GM18519 (cell line): ENCODE measurements around the gene SPATA19.

Experiments used
- ATAC-seq: cut with Tn5 transposase; IDR thresholded peaks from one replicate; pipeline ENCODE4 v1.9.1; 2021; ENCODE audit warnings: mild to moderate bottlenecking, moderate library complexity; ENCODE audit not compliant: unreplicated experiment, low FRiP score

Gene SPATA19

DNA sequence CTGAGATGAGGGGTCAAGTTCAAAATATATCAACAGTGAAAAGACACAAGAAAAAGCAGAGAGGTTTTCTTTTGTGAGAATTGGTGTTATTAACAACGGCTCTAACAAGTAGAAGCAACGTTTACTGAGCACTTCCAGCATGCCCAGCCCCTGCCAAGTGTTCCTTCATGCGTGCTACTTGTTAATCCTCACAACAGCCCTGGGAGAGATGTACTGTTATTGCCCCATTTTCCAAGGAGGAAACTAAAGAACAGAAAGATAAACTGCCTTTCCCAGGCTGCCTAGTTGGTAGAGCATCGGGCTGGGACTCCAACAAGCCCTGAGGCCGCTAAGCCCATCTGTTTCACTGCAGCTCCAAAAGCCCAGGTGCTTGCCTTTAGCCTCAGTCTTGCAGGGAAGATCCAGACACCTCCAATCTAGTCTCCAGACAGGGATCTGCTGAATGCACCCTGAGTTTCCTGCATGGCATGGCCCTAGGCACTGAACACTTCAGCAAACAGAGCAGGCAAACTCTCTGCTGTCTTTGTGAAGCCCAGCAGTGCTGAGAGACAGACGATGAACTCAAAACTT lies 25.5 kb downstream of the SPATA19 start:
- no peak for ATAC-seq

DNA sequence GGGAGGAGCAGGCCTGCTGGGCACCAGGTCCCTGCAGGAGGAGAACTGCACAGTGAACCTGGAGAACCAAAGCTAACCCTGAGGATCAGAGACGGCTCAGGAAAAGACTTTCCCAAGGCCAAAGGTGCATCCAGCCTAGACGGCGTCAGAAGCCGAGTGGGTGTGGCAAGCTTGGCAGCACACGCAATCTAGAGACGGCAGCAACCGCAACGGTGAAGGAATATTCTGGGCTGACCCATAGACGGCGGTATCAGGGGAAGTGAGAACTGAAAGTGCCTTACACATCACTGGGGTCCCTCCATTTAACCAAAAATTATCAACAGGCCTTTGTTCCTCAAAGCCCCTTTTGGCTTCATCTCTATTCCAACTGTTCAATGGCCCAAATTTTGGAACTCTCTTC lies 26.2 kb downstream of the SPATA19 start:
- no peak for ATAC-seq

DNA sequence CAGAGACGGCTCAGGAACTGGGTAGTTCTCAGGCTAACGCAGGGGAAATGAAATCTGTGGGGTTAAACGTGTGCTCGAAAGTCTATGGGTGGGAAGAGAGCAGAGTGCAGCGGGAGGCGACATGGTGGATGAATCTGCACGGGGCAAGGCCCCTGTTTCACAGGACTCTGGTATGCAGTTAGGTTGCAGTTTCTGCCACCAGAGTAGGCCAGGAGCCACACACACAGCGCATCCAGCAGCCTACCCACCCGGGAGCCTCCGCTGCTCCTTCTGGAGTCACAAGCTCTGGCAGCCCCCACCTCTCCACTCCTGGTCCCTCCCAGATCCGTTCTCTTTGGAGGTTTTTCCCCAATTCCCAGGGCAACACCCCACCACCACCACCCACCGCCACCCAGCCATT lies 27.0 kb downstream of the SPATA19 start:
- no peak for ATAC-seq

DNA sequence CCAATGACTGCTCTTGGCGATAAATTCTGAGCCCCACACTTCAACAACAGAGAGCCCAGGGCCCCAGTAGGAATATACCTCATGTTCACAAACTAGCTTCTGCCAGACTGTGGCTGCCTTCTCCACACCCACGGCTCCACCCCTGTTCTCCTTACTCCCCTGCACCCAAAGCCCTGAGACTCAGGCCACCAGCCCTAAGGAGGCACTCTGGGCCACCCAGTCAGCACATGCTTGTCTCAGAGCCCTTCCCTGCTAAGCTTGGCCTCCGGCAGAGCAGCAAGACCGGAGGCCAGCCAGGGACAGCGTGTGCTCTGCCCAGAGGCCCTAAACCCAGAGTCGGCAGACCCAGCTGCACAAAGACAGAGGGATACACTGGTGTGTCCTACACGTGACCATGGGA lies 27.9 kb downstream of the SPATA19 start:
- ATAC-seq, result no peak

DNA sequence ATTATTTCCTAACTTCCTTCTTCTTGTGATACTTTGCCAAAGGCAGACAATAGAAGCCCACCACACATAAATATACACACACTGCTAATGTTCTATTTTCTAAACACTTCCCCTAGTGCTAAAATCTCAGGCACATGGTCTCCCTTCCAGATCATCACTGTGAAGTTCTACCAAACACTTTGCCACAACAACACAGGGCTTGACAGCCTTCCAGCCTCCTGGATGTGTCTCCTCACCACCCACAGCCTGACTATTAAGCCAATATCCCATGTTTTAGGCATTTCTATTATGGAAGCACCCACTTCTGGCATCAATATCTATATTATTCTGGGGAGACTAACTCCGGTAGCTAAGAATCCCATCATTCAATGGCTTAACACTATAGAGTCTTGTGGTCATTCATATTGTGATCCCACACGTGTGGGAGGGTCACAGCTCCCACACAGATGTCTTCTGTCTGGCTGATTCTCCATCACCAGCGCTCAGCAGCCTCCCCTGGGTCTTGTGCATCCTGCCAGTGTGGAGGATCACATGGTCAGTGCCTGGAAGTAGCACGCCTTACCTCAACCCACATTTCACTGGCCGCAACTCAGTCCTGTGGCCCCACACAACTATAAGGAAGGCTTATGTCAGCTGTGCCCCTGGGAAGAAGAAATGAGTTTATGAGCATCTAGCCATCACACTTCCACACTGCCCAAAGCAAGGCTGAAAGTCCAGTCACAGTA lies 29.0 kb downstream of the SPATA19 start:
- no peak for ATAC-seq

DNA sequence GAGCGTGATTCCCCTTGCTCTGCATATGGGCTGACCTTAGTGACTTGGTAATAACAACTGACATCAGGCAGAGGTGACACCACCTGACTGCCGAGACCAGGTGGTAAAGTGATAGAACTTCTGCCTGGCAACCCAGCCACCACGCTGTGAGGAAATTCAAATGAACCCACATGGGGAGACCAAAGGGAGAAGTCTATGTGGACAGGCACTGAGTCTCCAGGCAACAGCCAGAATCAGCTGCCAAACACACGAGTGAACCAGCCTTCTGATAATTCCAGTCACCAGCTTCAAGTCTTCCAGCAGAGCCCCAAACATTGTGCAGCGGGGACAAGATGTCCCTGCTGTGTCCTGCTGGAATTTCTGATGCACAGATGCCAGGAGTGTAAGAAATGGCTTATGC lies 29.7 kb downstream of the SPATA19 start:
- ATAC-seq, result no peak

DNA sequence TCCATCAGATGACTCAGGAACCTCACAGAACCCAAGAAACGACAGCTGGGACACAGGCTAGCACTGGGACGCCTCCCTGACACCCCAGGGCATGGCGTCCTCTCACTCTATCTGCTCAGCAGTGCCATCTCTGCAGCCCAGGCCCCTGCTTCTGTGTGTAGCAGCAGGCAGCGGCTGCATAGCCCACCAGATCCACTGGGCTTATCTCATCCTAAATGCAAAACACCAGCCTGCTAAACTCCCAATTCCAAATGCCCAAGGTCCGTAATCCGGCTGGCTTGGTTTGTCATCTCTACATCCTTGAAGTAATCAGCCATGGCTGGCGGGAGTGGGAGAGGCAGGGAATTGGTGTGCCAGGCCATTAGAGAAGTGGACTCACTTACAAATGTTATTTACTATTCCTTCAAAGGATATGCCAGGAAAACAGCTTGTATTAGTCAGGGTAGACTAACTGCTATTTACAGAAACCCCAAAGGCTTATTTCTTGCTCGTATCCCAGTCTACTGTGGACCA lies 30.7 kb downstream of the SPATA19 start:
- ATAC-seq, result no peak

DNA sequence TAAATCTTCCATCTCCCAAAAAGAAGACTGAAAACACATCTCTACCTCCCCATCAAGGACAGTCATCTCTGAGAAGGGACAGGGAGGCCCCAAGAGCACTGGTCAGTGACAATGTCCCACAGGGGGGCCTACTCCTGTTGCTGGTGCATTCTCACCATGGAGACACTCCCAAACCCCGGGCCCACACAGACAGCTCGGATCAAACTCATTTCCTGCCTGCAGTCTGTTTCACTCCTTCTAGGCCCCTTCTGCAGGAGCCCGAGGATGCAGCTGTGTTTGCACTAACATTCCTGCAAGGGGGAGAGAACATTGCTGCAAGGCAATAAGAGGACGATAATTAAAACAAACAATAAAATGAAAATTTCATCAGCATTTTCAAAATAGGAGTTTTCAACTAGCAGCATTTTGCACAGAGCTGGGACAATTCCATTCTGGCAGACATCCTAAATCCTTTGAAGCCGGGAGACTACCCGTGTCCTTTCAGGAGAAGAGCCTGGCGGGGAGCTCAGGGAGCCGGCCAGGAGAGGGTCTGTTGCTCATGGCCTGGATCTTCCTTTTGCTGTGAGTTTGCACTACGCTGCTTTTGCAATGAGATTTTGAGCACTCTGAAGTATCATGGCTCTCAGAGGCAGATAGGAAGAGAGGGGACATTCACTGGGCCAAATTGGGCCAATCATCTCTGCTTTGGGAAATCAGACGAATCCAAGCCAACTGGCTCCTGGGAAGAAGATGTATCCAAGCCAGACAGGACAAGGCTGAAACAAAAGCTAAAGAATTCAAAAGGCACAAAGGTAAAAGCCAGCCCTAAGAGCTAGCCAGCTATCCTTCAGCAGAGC lies 33.2 kb downstream of the SPATA19 start:
- no peak for ATAC-seq

DNA sequence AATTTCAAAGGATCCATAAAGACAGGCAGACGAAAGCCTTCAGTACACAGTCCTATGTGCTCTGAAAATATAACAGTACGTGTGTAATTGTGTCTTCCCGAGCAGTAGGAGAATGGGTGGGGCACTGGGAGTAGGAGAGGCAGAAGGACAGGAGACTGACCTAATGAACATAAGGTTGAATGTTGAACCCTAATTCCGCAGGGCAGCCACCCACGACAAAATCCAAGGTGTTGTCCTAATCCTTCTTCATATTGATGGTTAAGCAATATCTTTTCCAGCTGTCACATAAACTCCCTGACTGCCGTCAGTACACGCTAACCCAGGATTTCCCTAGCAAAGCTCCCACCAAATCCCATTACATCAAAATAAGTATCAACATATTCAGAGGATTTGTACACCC lies 34.5 kb downstream of the SPATA19 start:
- ATAC-seq, result no peak

DNA sequence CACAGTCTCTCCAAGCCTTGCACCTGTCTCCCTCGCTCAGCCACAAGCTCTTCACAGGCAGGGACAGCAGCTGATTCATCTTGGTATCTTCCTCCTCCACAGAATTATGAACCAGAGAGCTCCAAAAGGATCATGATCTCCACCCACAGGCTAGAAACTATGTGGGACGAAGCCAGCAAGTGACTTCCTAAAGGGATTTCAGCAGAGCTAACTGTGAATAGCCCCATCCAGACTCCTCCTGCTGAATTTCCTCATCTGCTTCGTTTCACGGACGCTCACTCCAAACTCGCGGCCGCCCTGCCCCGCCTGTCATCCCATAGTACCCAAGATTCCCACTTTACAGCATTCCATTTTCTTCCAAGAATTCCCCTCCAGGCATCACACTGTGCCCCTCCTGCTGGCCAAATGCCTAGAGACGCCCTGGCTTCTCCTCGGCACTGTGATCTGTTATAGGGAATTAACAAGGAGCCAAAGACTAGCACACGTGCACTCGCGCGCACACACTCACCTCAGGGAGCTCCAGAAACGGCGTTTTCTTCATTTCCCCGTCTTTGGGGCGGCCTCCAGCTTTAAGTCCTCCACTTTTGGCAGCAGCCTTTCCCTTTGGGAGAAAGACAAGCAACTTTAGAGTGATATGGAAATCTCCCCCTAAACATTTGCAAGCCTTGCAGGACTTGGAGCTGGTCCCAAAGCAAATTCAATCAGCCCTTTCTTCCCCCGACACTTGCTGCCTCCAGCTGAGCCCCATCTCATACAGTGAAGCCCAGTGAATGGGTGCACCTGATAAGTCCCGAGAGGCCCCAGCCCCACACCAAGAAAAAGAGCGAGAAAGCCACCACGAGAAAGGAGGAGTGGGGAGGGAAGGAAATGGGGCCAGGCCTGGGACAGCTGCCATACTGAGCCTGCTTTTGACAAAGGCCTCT lies 35.5 kb downstream of the SPATA19 start:
- no peak for ATAC-seq

DNA sequence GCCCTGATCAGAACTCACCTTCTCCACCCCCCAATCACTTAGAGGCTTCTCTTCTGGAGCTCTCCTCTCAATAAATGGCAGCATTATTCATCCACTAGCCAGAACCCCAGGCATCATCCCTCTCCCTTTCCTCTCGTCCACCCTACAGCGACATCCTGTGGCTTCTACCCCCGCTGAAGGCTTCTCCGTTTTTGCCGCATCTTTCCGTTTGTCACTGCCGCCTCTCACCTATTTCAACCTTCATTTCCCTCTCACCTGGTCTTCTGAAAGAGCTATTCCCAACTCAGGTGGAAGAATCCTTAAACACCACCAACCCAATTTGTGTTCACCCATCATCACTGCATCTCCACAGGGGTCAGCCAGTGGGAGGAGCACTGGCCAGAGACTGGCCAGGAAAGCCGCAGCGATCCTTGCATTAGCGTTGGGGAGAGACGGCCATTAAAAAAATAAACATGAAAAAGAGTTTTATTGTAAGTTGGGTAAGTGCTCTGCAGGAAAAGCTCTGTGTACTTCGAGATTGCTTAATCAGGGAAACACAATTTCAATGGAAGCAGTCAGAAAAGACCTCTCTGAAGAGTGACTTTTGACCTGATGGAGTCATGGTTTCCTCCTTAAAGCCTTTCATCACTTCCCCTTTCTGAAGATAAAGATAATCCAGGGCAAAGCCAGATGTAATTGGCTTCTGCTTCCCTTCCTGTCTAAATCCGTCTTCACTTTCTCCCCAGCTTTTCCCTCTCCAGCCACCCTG lies 36.7 kb downstream of the SPATA19 start:
- ATAC-seq, result no peak

DNA sequence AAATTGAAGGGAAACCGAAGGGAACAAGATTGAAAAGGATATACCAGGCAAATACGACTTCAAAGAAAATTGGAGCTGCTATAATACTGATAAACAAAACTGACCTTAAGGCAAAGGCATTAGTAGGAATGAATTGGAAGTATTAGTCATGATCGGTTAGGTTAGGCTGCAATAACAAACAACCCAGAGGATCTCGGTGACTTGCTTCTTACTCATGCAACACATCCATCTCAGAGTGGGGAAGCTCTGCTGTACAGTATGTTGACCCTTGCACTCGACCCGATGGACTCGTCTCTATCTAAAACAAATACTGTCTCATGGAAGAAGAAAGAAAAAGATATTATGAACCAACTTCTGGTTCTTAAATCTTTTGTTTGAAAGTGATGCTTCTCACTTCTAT lies 42.3 kb downstream of the SPATA19 start:
- ATAC-seq, result no peak

DNA sequence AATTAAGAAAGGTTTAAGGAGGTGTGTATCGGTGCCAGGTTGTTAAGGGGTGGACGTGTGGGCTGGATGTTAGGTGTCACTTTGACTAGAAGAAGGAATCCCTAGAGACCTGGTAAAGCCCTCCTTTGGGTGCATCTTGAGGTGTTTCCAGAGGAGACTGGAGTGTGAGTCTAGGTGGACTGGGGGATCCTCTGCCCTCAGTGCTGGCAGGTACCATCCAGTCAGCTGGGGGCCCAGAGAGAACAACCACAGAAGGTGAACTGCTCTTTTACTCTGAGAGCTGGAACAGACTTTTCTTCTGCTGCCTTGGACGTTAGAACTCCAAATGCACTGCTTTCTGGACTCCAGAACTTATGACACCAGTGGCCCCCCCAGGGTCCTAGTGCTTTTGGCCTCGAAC lies 44.0 kb downstream of the SPATA19 start:
- ATAC-seq, result no peak

DNA sequence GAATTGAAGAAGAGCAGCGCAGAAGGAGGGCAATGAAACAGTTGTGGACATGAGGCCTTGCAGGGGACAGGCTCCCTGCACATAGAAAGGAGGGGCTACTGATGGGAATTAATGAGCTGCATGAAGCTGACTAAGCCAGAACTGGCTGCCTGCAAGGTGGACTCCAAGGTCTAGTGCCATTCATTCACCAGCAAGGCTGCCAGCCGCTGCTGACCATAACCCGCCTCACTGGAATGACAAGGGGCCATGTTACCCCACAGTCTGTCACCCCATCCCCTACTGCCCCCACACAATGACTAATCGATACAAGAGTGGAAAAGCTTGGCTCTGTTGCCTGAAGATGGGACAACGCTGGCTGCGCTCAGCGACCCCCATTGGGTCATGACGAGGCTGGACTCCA lies 44.6 kb downstream of the SPATA19 start:
- no peak for ATAC-seq

DNA sequence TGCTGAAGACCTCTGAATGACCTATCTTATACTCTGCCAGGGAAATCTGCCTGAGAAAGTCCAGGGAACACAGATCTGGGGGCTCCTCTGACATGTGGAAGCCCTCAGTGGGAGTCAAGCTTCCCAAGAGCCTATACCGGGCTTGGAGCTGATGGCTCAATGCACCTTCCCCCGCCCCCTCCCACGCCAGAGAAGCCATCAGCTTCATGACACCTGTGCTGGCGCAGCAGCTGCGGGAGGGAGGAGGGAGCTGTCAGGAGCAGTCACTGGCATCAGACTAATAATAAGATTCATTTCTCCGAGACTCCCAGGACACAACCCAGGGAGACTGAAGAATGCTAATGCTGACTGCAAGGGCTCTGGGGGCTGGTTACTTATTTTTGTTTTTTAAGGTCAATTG lies 47.8 kb downstream of the SPATA19 start:
- no peak for ATAC-seq

DNA sequence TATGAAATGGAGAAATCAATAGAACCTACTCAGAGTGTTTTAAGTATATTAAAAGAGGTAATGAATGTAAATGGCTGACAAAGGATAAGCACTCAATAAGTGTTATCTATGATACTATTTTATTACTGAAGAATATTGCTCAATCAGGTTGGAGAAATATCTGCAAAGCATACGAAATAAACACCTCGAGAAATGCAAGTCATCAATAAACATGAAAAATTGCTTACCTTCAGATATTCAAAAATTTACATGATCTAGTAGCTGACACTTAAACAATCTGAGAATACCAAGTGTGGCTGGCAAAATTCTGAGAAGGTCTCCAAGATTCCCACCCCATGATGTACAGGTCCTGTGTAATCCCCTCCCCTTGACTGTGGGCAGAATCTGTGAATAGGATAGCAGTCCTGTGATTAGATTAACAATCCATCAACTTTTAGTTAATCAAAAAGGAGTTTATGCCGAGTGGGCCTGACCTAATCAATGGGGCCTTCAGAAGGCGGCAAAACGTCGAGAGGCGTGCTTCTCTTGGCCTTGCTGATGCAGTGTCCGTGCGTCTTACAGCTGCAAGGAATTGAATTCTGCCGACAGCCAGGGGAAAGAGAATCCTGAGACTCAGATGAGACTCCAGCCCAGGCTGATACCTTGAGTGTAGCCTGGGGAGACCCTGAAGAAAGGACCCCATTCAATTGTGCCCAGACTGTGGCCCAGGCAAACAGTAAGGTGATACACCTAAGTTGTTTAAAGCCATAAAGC lies 49.1 kb downstream of the SPATA19 start:
- ATAC-seq, result no peak

DNA sequence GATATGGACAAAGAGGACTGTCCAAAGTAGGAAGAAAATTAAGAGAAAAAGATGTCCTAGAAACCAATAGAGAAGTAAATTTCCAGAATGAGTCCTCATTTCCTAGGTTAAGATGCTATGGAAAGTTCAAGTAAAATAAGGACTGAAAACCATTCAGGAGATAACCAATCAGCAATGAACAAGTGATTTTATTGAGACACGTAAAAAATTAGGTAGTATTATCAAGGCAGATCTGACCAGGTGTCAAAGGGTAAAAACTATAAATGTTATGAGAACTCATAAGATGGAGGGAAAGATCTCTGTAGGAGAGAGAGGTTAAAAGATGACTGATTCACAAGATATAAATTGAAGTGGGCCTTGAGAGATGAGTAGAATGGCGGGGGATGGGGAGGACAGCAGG lies 50.2 kb downstream of the SPATA19 start:
- no peak for ATAC-seq

DNA sequence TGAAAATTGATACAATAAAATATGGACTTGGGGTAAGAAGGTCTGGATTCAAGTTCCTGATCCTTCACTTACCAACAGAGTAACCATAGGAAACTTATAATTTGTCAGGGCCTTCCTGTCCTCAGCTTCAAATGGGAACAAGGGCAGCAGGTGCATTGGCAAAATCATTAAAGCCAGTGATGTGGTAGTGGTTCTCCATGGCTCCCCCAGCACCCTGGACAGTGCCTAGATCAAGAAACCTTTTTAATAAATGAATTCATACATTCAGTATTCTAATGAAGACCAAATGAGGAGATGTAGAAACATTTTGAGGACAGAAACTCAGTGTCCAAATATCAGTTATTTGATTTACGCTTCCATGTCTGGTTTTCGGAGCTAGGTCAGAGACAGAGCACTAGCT lies 51.1 kb downstream of the SPATA19 start:
- no peak for ATAC-seq
